Endodermal cell (in vitro differentiated cells): ENCODE results near the gene DDX5. TPM values are rescaled to one million over a fixed set of nuclear protein-coding genes. Genes with fewer than 3 reads are reported as not detected.

Experiments
- DNase-seq: peaks from one replicate; pipeline ENCODE4 v3.0.0-alpha.2; 2017
- H3K27ac ChIP-seq: 2 replicates; pipeline ENCODE4 v1.5.1; 2013; ENCODE audit warnings: mild to moderate bottlenecking, low read depth, low read length, moderate library complexity
- H3K27me3 ChIP-seq: 2 replicates; pipeline ENCODE4 v1.6.1; 2013; ENCODE audit warnings: mild to moderate bottlenecking, low read length, moderate library complexity; ENCODE audit not compliant: insufficient read depth, control insufficient read depth, poor library complexity, severe bottlenecking
- H3K36me3 ChIP-seq: 2 replicates; pipeline ENCODE4 v1.7.0; 2013; ENCODE audit warnings: mild to moderate bottlenecking, low read length, moderate library complexity; ENCODE audit not compliant: control insufficient read depth, insufficient read depth
- H3K4me1 ChIP-seq: one replicate; pipeline ENCODE4 v1.7.0; 2013; ENCODE audit warnings: low read length; ENCODE audit not compliant: control insufficient read depth, insufficient read depth
- H3K4me3 ChIP-seq: 2 replicates; pipeline ENCODE4 v1.5.1; 2013; ENCODE audit warnings: mild to moderate bottlenecking, low read length, moderate library complexity
- H3K9ac ChIP-seq: 2 replicates; pipeline ENCODE4 v1.6.1; 2013; ENCODE audit warnings: mild to moderate bottlenecking, low read length, moderate library complexity; ENCODE audit not compliant: poor library complexity, severe bottlenecking; ENCODE audit errors: extremely low read depth
- H3K9me3 ChIP-seq: 2 replicates; pipeline ENCODE4 v1.6.1; 2013; ENCODE audit warnings: mild to moderate bottlenecking, low read length, moderate library complexity; ENCODE audit not compliant: control insufficient read depth
- H3K27ac Mint-ChIP-seq: 2 replicates; pipeline ENCODE4 v1.8.0; 2020; ENCODE audit warnings: mixed read lengths
- H3K27me3 Mint-ChIP-seq: 2 replicates; pipeline ENCODE4 v1.8.0; 2021; ENCODE audit warnings: mild to moderate bottlenecking, mixed read lengths; ENCODE audit not compliant: insufficient read depth
- H3K36me3 Mint-ChIP-seq: 2 replicates; pipeline ENCODE4 v1.8.0; 2020; ENCODE audit warnings: low read depth, mixed read lengths
- H3K4me1 Mint-ChIP-seq: 2 replicates; pipeline ENCODE4 v1.8.0; 2020; ENCODE audit warnings: mixed read lengths
- H3K4me3 Mint-ChIP-seq: 2 replicates; pipeline ENCODE4 v1.8.0; 2020; ENCODE audit warnings: mild to moderate bottlenecking, moderate library complexity, mixed read lengths
- H3K9me3 Mint-ChIP-seq: 2 replicates; pipeline ENCODE4 v1.8.0; 2020; ENCODE audit warnings: mild to moderate bottlenecking, mixed read lengths
- WGBS, 2 experiments: methylation state at CpG; one replicate each; pipeline versions ENCODE4 v1.1.5 to v1.1.7; 2013; ENCODE audit warnings: missing lambda C conversion rate in 2 of 2, mixed read lengths in 1 of 2; ENCODE audit not compliant: insufficient coverage in 1 of 2, insufficient read length in 1 of 2; 5-methylcytosine and 5-hydroxymethylcytosine counted together
- total RNA-seq, 2 donors: library from RNA; stranded (reverse); fragmentation: NEBNext Ultra II Directional in 1 of 2; extraction: Animal tissue kit (Norgen Biotek cat#: 25700) in 1 of 2; gene quantifications; 2 replicates in 1 of 2; 3 replicates in 1 of 2; pipeline ENCODE4 v1.2.1, GENCODE V29; 2021
- TF ChIP-seq, protein P1 (sequence below): fragments of 200-600 bp; sonication (generic); conservative IDR thresholded peaks from 2 replicates; pipeline ENCODE4 v1.5.0; 2021; ENCODE audit warnings: antibody characterized with exemption, mild to moderate bottlenecking

The DDX5 gene
- total RNA-seq, 2 donors from 2014 or later: 687 to 894 TPM

DNA sequence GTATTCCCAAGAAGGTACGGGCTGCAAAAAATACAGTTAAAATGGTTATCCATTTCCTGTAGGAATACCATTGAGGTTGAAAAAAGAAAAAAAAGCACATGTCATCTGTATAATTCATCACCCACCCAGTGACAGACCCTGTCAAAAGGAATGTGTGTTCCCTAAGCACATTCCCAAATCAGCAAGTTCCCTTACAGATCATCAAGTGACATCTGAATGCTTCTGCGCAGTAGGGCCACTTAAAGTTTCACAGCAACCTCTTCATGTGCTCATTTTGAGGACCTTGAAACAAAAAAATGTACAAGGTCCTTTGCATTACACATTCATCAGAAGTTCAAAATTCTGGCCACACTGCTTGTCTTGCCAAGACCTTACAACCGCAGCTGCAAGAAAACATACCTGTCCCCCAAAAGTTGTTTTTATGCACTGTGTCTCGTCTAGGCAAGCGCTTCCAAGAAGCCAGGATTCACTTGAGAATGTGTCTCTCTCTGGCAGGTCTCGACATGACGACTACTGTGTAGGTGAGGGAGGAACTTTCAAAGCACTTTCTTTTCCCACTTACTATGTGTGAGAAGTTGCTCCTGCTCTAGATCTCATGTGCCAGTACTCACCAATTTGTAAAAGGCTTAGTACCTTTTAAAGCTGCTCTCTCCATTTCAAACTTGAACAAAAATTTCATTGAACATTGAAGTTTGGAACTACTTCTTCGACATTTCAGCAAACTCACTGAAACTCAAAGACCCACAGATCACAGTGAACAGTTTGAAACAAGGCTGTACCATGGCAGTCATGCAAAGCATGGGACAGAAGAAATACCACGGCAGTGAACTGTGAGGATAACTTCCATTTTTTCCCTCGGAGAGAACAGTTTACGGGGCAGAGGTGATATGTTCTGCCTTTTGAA, 5.0 kb downstream of the DDX5 start:
- H3K27ac Mint-ChIP-seq: peak overlapping the region; percentile 88

DNA sequence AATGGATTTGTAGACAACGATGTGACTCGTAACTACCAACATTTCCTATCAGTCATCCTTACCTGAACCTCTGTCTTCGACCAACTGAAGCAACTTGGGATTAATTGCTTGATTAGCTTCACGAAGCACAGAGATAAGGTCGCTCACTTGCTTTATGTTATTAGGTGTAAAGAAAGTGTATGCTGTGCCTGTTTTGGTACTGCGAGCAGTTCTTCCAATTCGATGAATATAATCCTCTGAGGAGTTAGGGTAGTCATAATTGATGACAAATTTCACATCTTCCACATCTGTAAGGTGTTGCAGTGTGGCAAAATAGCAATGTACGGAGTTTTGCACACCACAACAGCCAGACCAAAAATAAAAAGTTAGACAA, 5.6 kb downstream of the DDX5 start:
- H3K27ac ChIP-seq: no peak overlapping the region

More for the DNA sequence above, 5.0 kb downstream of the DDX5 start:
- no peaks in the 10 kb centered on the region for H3K9me3 ChIP-seq
- peaks cover 13% of the 10 kb centered on the region for H3K4me1 ChIP-seq
- no peaks in the 10 kb centered on the region for H3K27me3 ChIP-seq
- Mint-ChIP-seq H3K27me3 (no peaks in the 10 kb centered on the region), H3K9me3 (no peaks in the 10 kb centered on the region), H3K36me3 (peaks cover 72% of the 10 kb centered on the region), H3K4me1 (peaks cover 65% of the 10 kb centered on the region), H3K4me3 (no peak overlapping the region)
- H3K27ac ChIP-seq: no peak overlapping the region
- H3K9ac ChIP-seq: peak overlapping the region; percentile 100
- TF ChIP-seq, protein P1, sequence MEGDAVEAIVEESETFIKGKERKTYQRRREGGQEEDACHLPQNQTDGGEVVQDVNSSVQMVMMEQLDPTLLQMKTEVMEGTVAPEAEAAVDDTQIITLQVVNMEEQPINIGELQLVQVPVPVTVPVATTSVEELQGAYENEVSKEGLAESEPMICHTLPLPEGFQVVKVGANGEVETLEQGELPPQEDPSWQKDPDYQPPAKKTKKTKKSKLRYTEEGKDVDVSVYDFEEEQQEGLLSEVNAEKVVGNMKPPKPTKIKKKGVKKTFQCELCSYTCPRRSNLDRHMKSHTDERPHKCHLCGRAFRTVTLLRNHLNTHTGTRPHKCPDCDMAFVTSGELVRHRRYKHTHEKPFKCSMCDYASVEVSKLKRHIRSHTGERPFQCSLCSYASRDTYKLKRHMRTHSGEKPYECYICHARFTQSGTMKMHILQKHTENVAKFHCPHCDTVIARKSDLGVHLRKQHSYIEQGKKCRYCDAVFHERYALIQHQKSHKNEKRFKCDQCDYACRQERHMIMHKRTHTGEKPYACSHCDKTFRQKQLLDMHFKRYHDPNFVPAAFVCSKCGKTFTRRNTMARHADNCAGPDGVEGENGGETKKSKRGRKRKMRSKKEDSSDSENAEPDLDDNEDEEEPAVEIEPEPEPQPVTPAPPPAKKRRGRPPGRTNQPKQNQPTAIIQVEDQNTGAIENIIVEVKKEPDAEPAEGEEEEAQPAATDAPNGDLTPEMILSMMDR: no peak
- peak overlapping the region; percentile 100 for H3K4me3 ChIP-seq
- H3K36me3 ChIP-seq: peaks cover 74% of the 10 kb centered on the region
- no peak for DNase-seq
- 94 to 98% methylated on average over 9 to 11 of the region's 11 CpGs for WGBS, 2 experiments

DNA sequence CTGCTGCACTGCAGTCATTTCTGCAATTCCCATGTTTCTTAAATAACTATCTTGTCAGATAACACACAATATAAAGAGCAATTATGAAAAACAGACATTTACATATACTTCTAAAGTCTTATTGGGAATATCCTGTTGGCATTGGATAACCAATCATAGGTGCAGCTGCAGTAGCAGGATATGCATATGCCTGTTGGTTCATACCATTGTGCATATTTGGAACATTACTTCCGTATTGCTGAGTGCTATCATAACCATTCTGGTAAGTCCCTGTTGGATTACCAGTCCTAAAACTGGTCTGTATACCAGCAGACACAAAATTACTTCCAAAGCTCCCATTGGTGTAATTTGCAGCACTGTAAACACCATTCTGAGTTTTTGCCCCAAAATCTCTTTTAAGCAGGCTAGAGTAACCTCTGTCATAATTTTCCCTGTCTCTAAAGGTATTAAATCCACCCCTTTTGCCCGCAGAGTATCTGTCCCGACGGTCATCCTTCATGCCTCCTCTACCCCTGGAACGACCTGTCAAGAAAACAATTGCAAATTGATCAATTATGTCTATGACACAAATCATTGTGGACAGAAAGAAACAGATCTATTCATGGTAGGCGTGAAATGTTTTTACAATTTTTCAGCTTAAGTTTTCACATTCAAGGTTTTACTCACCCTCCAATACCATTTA, 6.1 kb downstream of the DDX5 start:
- H3K4me1 ChIP-seq: peaks cover 13% of the 10 kb centered on the region
- H3K27ac ChIP-seq: no peak overlapping the region
- peaks cover 65% of the 10 kb centered on the region for H3K4me1 Mint-ChIP-seq
- peak overlapping the region; percentile 65 for H3K27ac Mint-ChIP-seq
- H3K9me3 Mint-ChIP-seq: no peaks in the 10 kb centered on the region
- H3K27me3 ChIP-seq: no peaks in the 10 kb centered on the region
- WGBS, 2 experiments: 89 to 95% methylated on average over 6 of the region's 6 CpGs
- peaks cover 71% of the 10 kb centered on the region for H3K36me3 ChIP-seq
- H3K9ac ChIP-seq: peak overlapping the region; percentile 48
- no peaks in the 10 kb centered on the region for H3K27me3 Mint-ChIP-seq
- H3K9me3 ChIP-seq: no peaks in the 10 kb centered on the region
- peak overlapping the region; percentile 100 for H3K4me3 ChIP-seq
- peaks cover 64% of the 10 kb centered on the region for H3K36me3 Mint-ChIP-seq
- no peak overlapping the region for H3K4me3 Mint-ChIP-seq
- DNase-seq: no peak
- TF ChIP-seq, protein P1: no peak

More for the DNA sequence above, 5.6 kb downstream of the DDX5 start:
- no peaks in the 10 kb centered on the region for H3K27me3 Mint-ChIP-seq
- TF ChIP-seq, protein P1: no peak
- Histone ChIP-seq H3K4me3 (peak overlapping the region; percentile 100), H3K27me3 (no peaks in the 10 kb centered on the region), H3K9ac (peak overlapping the region; percentile 48), H3K9me3 (no peaks in the 10 kb centered on the region), H3K36me3 (peaks cover 74% of the 10 kb centered on the region), H3K4me1 (peaks cover 13% of the 10 kb centered on the region)
- DNase-seq: no peak
- no peak overlapping the region for H3K4me3 Mint-ChIP-seq
- H3K27ac Mint-ChIP-seq: peak overlapping the region; percentile 88
- H3K36me3 Mint-ChIP-seq: peaks cover 67% of the 10 kb centered on the region
- 92 to 100% methylated on average over 3 to 8 of the region's 8 CpGs for WGBS, 2 experiments
- no peaks in the 10 kb centered on the region for H3K9me3 Mint-ChIP-seq
- peaks cover 65% of the 10 kb centered on the region for H3K4me1 Mint-ChIP-seq
